GM19324 (cell line): ENCODE data around the gene RNU6-1.

Source experiments
- ATAC-seq: cut with Tn5 transposase; IDR thresholded peaks from one replicate; pipeline ENCODE4 v1.9.1; 2021; ENCODE audit warnings: mild to moderate bottlenecking, moderate library complexity; ENCODE audit not compliant: unreplicated experiment, low FRiP score

The RNU6-1 gene

GRCh38 chr15:67839929-67840748 is at the start of gene RNU6-1:
Gene RNU6-1, minus strand, starts transcription at chr15:67840045.
- peak; percentile 93 for ATAC-seq

GRCh38 chr15:67887776-67888175 is 47.9 kb upstream of the RNU6-1 start:
- ATAC-seq = no peak

GRCh38 chr15:67885861-67886260 is 46.0 kb upstream of the RNU6-1 start:
- no peak for ATAC-seq

GRCh38 chr15:67885175-67885523 is 45.3 kb upstream of the RNU6-1 start:
- no peak for ATAC-seq

GRCh38 chr15:67884514-67885174 is 44.8 kb upstream of the RNU6-1 start:
- ATAC-seq = no peak

GRCh38 chr15:67884009-67884408 is 44.2 kb upstream of the RNU6-1 start:
- no peak for ATAC-seq

GRCh38 chr15:67883234-67883773 is 43.5 kb upstream of the RNU6-1 start:
- no peak for ATAC-seq

GRCh38 chr15:67882487-67883233 is 42.8 kb upstream of the RNU6-1 start:
- ATAC-seq = no peak

GRCh38 chr15:67880651-67881182 is 40.9 kb upstream of the RNU6-1 start:
- no peak for ATAC-seq

GRCh38 chr15:67879440-67880129 is 39.7 kb upstream of the RNU6-1 start:
- no peak for ATAC-seq

GRCh38 chr15:67878712-67879206 is 38.9 kb upstream of the RNU6-1 start:
- ATAC-seq = no peak

GRCh38 chr15:67873777-67874176 is 33.9 kb upstream of the RNU6-1 start:
- no peak for ATAC-seq

GRCh38 chr15:67870868-67871408 is 31.1 kb upstream of the RNU6-1 start:
- ATAC-seq = no peak

- no peak for ATAC-seq
These were observed 29.9 kb upstream of the RNU6-1 start for GRCh38 chr15:67869701-67870100.

- ATAC-seq = no peak
These were observed 25.9 kb upstream of the RNU6-1 start for GRCh38 chr15:67865766-67866165.

GRCh38 chr15:67865331-67865730 is 25.5 kb upstream of the RNU6-1 start:
- ATAC-seq = no peak

GRCh38 chr15:67863442-67863987 is 23.7 kb upstream of the RNU6-1 start:
- ATAC-seq = peak; percentile 74

- no peak for ATAC-seq
These were observed 23.1 kb upstream of the RNU6-1 start for GRCh38 chr15:67862750-67863441.

GRCh38 chr15:67861983-67862382 is 22.1 kb upstream of the RNU6-1 start:
- no peak for ATAC-seq
